ENCODE measurements around the gene OR6C4. TPM values are rescaled to one million over a fixed set of nuclear protein-coding genes. Genes with fewer than 3 reads are reported as not detected.
"Not testable (repeated sequence)": the region's sequence is repeated elsewhere in the genome, so short reads cannot be mapped to it uniquely, and the experiment has no call there.

The OR6C4 gene
- total RNA-seq: not detected
- polyA plus RNA-seq: not detected

GRCh38 chr12:55549302-55549701, at the start of gene OR6C4:
Gene OR6C4, plus strand, starts transcription at chr12:55549602. Its CDS starts 1,625 bp downstream, at chr12:55551227.
- no peak within 1 kb of the TSS for H3K27ac ChIP-seq
- peaks cover 0 to 4% (median 0%) of the 10 kb centered on the region in 4 donors for H3K9me3 ChIP-seq
- TF ChIP-seq CTCF (IDR thresholded peaks at IDR 0.05): no peak
- no peak for TF ChIP-seq EP300 (IDR thresholded peaks at IDR 0.05)
- TF ChIP-seq POLR2AphosphoS5 (IDR thresholded peaks at IDR 0.05): no peak
- no peak for TF ChIP-seq POLR2A (IDR thresholded peaks at IDR 0.05)
- H3K27me3 ChIP-seq: no peaks in the 10 kb centered on the region
- 54% methylated on average over 2 of the region's 2 CpGs for WGBS, 2 donors
- intact Hi-C loops (cut with DNase I): no loop called here
- no peaks in the 10 kb centered on the region for H3K4me1 ChIP-seq
- no peaks in the 10 kb centered on the region for H3K36me3 ChIP-seq
- no peak for DNase-seq
- H3K4me3 ChIP-seq: no peak within 1 kb of the TSS

GRCh38 chr12:55499810-55500252, 49.6 kb upstream of the OR6C4 start:
- TF ChIP-seq CTCF (IDR thresholded peaks at IDR 0.05) (no peak), POLR2AphosphoS5 (IDR thresholded peaks at IDR 0.05) (no peak), EP300 (IDR thresholded peaks at IDR 0.05) (no peak), POLR2A (IDR thresholded peaks at IDR 0.05) (no peak)
- intact Hi-C loops (cut with DNase I): no loop called here
- Histone ChIP-seq H3K27ac (no peak overlapping the region), H3K4me3 (no peak overlapping the region), H3K9me3 (no peaks in the 10 kb centered on the region), H3K4me1 (no peaks in the 10 kb centered on the region), H3K36me3 (no peaks in the 10 kb centered on the region), H3K27me3 (no peaks in the 10 kb centered on the region)
- 9 to 20% methylated on average over 2 of the region's 2 CpGs for WGBS, 2 donors
- no peak for DNase-seq

- WGBS, 2 donors: 54 to 57% methylated on average over 2 of the region's 2 CpGs
- Histone ChIP-seq H3K27me3 (no peaks in the 10 kb centered on the region), H3K27ac (no peak overlapping the region), H3K4me3 (no peak overlapping the region), H3K36me3 (no peaks in the 10 kb centered on the region), H3K9me3 (no peaks in the 10 kb centered on the region), H3K4me1 (no peaks in the 10 kb centered on the region)
- TF ChIP-seq POLR2AphosphoS5 (IDR thresholded peaks at IDR 0.05) (no peak), POLR2A (IDR thresholded peaks at IDR 0.05) (no peak), EP300 (IDR thresholded peaks at IDR 0.05) (no peak), CTCF (IDR thresholded peaks at IDR 0.05) (no peak)
- intact Hi-C loops (cut with DNase I): no loop called here
- DNase-seq: no peak
Measured at GRCh38 chr12:55501601-55502000, 47.8 kb upstream of the OR6C4 start.

GRCh38 chr12:55515696-55516095, 33.7 kb upstream of the OR6C4 start:
- TF ChIP-seq POLR2A (IDR thresholded peaks at IDR 0.05) (no peak), POLR2AphosphoS5 (IDR thresholded peaks at IDR 0.05) (no peak), EP300 (IDR thresholded peaks at IDR 0.05) (no peak), CTCF (IDR thresholded peaks at IDR 0.05) (no peak)
- intact Hi-C loops (cut with DNase I): no loop called here
- Histone ChIP-seq H3K4me3 (no peak overlapping the region), H3K27ac (no peak overlapping the region), H3K27me3 (no peaks in the 10 kb centered on the region), H3K4me1 (no peaks in the 10 kb centered on the region), H3K9me3 (no peaks in the 10 kb centered on the region), H3K36me3 (no peaks in the 10 kb centered on the region)
- no peak for DNase-seq
- 69 to 80% methylated on average over 1 of the region's 1 CpG for WGBS, 2 donors

- H3K4me1 ChIP-seq: no peaks in the 10 kb centered on the region
- H3K36me3 ChIP-seq: no peaks in the 10 kb centered on the region
- no peak for TF ChIP-seq POLR2AphosphoS5 (IDR thresholded peaks at IDR 0.05)
- TF ChIP-seq CTCF (IDR thresholded peaks at IDR 0.05): no peak
- no peak for TF ChIP-seq EP300 (IDR thresholded peaks at IDR 0.05)
- TF ChIP-seq POLR2A (IDR thresholded peaks at IDR 0.05): no peak
- H3K9me3 ChIP-seq: no peaks in the 10 kb centered on the region
- no peak overlapping the region for H3K4me3 ChIP-seq
- H3K27me3 ChIP-seq: no peaks in the 10 kb centered on the region
- H3K27ac ChIP-seq: no peak overlapping the region
- no peak for DNase-seq
- intact Hi-C loops (cut with DNase I): no loop called here
Measured at GRCh38 chr12:55516391-55516790, 33.0 kb upstream of the OR6C4 start.

GRCh38 chr12:55548235-55548634, 1.2 kb upstream of the OR6C4 start:
- H3K27ac ChIP-seq; H3K4me3 ChIP-seq; H3K9me3 ChIP-seq; DNase-seq; H3K36me3 ChIP-seq; intact Hi-C loops (cut with DNase I); H3K4me1 ChIP-seq; H3K27me3 ChIP-seq: not testable (repeated sequence)
- WGBS, 2 donors: 71 to 85% methylated on average over 2 of the region's 2 CpGs

All from sigmoid colon (tissue), 7 donors.